ENCODE results near the gene ZPBP2.
"Not testable (repeated sequence)": the region's sequence is repeated elsewhere in the genome, so short reads cannot be mapped to it uniquely, and the experiment has no call there.

Gene ZPBP2

DNA sequence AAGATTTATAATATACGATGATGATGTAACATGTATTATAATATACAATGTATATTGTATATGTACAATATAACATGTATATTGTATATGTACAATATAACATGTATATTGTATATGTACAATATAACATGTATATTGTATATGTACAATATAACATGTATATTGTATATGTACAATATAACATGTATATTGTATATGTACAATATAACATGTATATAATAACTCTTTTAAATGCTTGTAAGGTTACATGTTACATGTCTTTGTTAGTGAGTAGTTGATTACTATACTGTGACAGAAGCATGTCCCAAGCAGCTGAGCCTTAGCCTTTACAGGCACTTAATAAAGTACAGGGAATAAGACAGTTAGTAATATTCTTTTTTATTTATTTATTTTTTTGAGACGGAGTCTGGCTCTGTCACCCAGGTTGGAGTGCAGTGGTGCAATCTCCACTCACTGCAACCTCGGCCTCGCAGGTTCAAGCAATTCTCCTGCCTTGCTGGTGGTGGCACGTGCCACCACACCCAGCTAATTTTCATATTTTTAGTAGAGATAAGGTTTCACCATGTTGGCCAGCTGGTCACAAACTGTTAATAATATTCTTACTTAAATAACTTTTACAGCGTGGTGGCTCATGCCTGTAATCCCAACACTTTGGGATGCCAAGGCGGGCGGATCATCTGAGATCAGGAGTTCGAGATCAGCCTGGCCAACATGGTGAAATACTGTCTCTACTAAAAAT is 11.9 kb upstream of the ZPBP2 start:
- DNase-seq: not testable (repeated sequence)

DNA sequence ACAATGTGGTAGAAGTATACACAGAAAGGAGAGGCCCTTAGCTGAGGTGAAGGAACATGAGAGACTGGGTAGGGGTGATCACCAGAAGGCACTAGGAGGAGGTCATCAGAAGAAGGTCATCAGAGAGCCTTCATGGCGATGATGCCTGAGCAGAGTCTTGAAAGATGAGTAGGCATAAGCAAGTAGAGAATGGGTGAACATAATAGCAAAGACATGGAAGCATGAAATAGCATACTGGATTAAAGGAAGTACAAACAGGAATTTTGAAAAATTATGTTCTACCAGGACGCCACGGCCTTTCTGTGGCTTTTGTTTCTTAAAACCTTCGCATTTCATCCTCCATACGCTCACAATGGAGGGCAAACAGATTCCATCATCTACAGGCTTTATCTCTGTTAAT is 6.8 kb upstream of the ZPBP2 start:
- no peak for DNase-seq

DNA sequence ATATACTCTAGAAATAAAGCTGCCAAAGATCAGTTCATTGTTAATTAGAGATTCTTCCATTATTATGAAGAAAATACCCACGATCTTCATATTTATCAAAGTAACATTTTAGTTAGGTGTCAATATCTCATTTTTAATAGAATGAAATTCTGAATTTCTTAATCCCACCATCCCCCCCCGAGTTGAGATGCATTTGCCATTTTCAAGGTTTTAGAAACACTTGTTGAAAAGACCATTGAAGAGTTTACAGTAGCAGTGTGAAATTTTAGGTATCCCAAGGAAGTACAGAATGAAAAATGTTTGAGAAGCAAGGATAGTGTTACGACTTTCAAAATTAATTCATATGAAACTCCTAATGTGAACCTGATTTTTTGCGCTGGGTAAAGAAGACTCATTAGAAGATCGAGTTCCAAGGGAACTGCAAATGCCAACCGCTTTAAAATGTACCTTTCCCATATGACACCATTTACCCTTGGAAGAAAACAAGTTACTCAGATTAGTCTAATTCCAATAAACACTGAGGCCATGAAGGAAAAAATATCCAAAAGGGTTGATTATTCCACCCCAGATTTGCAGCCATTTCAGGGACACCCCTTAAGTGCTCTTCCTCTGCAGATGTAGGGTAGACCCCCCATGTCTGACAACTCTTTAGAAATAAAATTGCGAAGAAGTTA is 4.6 kb upstream of the ZPBP2 start:
- DNase-seq: no peak

DNA sequence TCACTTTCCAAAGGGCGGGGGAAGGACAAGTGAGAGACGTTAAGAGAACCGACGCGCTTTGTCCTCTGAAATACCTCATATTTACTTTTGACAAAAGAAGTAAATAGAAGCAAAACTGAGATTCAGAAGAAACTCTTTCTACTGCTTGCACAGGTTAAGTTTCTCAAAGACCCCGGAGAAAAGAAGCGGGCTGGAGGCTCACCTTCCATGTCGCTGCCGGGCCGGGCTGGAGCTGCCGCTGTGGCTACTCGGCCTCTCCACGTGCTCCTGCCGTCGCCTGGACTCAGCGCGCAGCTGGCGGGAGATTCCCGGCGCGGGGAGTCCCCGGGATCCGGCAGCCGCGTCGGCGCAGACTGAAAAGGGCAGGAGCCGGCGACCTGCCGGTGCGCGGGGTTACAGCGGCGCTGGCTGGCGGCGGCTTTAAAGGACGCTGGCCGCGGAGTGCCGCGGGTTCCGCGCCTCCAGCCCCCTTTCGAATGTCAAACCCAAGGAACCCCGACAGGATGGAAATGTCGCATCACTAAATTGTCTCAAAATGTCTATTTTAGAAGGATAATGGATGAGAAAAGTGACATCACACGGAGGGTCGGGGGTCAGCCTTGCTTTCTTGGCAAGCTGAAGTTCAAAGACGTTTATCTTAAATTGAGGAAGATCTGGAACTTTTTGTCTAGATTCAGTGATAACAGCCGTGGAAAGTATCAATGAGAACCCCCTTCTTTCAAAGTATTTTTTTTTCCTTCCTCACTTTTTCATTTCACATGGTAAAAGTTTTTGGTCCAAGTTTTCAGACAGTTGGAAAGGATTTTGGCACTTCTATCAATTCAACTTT is 3.9 kb upstream of the ZPBP2 start, which contains the start of gene IKZF3:
IKZF3 (minus strand) TSS at position 395 of the 829 bp plus-strand sequence; CDS start at position 209, 186 bp downstream.
- peak; percentile 50 for DNase-seq

DNA sequence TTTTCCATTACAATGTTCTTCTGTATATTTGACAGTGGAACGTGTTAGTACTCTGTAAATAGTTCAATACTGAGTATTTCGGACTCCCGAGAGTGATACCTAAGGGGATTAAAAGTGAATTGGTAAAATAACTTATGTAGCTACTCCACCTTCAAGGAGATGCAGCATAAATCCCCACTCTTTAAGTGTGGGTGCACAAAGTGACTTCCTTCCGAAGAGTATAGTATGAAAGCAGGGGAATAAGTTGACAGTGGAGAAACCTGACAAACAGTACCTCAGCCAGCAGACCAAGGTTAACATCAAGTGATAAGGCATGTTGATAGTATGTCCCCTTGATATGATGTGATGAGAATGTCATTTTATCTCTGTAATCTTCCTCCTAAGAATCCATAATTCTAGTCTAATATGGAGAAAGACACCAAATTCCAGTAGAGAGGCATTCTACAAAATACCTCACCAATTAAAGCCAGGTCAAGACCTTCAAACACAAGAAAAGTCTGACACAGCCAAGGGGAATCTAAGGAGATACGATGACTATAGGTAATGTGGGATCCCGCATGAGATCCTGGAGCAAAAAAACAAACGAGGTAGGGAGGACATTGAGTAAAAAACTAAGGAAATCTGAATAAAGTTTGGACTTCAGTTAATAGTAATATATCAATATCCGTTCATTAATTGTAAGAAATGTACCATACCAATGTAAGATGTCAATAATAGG is 1.8 kb upstream of the ZPBP2 start:
- no peak for DNase-seq

DNA sequence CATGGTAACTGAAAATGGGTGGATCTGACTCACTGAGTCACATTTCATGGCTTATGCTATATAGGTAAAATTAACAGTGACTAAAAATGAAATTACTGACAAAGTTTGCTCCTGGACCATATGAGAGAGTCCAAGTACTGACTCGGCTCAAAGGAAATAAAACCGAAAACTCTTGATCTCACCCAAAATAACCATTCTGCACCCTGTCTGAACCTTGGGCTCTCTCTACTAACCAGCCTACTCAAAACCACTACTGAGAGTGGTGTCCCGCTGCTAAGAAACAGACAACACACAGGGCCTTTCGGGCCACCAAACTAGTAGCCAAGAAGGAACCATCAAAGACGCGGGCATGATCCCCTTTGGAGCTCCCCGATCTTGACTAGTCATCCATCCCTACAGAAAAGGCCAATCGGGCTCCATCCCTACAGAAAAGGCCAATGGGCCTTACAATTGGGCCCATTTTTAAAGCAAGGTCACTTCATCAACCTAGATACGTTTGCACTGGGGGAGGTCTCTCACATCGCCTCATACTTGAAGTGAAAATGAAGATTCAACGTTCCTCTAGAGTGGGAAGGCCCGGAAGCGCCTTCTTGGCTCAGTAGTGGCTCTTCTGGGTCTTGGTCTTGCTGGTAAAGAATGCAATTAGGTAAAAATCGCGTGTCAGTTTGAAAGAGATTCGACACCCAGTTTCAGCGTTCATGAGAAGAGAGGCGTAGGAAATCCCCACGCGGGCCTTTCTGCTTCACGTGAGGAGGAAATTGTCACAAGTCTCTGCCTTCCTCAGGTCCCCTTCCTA is 720 bp upstream of the ZPBP2 start:
- no peak for DNase-seq

DNA sequence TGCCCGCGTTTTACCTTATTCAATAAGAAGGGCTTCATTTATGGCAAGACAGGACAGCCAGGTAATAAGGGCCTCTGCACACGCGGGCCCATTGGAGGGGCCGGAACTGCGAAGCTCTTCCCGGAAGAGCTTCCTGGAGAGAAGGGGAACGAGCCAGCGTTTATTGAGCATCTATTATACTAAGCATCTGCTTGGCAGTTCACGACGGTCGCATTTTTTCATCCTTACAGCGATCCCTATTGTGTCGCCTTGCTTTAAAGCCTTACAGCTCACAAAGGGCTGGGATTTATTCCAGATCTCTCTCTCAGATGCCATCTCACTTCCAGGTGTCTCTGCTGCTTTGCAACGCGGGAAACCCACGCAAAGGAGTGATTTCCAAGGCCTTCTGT is 546 bp downstream of the ZPBP2 start:
- DNase-seq: no peak

DNA sequence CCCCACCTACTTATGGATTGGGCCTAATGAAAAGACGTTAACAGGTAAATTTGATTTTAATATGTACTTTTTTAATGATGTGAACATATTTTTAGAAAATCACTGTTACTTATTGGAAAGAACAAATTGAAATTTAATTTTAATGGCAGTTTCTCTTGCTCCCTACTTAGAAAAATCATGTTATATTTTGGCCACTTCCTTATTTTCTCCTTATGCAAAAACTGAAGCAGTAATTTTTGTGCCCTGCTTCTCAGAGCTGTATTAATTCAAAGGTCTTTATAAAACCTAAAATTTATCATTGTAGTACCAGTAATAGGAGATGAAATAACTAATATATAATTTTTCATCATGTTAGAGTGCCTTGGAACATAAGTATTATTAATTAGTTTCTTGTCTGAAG is 2.8 kb downstream of the ZPBP2 start:
- no peak for DNase-seq

DNA sequence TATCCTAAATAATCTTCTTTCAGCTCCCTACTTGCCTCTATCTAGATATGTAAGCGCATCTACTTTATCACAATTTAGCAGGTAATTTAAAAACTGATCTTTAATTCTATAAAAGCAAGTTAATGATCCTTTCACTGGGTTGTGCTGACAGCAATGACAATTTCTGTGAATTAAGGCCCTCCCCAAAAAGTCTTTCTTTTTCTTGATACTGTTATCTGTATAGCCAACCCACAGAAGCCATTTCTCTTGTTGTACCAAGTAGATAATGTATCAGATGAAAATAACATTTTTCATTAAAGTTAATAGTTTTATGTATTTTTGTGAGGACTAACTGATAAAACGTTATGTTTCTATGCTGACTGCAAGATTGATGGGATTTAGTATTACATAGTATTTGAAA is 3.8 kb downstream of the ZPBP2 start:
- DNase-seq: no peak

DNA sequence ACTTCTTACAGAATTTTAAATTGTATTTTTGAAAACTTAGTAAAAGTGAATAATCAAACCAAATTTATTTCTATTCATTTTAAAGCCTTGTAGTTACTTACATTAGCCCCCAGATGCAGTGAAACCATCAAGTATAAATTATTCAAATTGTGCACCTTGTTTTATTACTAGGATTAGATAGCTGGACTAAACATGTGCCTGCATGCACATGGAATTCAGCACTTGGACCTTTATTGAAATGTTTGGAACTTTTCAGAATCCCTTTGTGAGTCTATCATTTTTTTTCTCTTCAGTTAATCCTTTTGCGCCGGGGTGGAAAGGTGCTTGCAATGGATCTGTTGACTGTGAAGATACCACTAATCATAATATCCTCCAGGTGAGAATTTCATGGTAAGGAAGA is 4.7 kb downstream of the ZPBP2 start:
- DNase-seq: no peak

DNA sequence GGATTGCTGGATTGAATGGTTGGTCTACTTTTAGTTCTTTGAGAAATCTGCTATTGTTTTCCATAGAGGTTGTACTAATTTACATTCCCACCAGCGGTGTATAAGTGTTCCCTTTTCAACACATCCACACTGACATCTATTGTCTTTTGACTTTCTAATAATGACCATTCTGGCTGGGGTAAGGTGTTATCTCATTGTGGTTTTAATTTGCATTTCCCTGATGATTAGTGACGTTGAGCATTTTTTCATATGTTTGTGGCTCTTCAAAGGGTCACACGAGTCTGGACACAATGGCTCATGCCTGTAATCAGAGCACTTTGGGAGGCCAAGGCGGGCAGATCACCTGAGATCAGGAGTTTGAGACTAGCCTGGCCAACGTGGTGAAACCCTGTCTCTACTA is 18.1 kb downstream of the ZPBP2 start:
- DNase-seq: not testable (repeated sequence)

DNA sequence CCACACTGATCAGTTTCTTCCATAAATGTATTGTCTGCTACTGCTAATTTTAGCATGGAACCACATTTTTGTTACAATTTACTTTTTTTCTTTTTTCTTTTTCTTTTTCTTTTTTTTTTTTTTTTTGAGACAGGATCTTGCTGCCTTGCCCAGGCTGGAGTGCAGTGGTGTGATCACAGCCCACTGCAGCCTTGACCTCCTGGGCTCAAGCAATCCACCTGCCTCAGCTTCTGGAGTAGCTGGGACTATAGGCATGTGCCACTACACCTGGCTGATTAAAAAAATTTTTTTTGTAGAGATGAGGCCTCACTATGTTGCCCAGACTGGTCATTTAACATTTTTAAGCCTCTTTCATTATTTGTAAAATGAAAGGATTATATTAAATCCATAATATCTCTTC is 19.1 kb downstream of the ZPBP2 start:
- DNase-seq: no peak

DNA sequence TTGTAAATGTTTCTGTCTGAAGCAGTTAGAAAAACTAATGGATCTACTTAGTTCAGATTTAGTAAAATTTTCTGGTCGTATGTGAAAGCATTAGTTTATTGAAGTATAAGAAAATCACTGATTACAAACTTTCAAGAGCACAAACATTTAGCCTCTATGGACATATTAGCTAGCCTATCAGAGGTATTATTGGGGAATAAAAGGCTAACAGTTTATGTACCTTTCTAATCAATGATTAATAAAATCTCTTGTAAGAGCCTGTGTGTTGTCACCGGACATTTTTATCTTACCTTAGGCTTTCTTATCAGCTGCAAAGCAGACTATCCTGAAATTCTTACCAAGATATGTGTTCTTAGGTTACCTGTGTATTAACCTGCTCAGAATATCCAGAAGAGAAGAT is 21.2 kb downstream of the ZPBP2 start:
- DNase-seq: no peak

DNA sequence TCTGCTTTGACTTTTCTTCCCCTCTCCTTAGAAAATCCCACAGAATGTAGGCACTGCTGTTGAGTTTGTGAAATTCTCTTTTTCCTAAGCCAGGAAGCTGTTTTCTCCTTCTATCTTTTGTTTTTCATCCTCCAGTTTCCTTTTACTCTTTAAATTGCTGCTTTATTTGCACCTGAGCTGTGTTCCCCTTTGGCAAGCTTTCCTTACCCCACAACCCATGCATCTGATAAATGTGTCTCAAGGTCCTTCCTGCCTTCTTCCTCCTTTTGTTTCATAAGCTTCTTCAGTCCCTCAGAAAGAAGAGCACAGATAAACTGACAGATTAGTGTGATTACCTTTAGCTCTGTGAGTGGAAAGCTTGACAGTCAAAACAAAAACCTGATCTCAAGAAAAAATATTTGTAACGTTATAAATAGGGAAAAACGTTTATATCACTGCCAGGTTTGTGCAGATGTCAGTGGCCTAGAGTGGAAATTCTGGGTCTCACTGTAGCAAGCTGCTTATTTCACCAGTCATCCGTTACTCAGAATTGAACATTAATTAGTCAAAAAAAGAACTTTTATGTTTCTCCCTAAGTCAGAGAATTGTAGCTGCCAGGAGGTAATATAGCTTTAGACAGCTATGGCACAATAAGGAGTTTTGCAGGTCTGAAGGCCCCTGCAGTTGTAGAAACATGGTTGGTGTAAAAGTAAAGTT is 26.8 kb downstream of the ZPBP2 start:
- DNase-seq: no peak

DNA sequence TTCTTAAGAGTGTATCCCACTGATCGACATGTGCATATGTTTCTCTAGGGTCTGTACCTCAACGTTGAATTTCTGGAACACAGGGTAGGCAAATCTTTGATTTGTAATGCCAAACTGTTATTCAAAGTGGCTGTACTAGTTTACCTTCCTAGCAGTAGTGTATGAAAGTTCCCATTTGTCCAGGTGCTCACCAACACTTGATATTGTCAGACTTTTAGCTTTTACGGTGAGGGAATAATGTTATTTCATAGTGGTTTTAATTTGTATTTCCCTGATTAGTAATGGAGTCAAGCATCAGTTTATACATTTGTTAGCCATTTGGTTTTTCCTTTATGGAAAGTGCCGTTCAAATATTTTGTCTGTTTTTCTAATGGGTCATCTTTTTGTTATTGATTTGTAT is 30.1 kb downstream of the ZPBP2 start:
- no peak for DNase-seq

DNA sequence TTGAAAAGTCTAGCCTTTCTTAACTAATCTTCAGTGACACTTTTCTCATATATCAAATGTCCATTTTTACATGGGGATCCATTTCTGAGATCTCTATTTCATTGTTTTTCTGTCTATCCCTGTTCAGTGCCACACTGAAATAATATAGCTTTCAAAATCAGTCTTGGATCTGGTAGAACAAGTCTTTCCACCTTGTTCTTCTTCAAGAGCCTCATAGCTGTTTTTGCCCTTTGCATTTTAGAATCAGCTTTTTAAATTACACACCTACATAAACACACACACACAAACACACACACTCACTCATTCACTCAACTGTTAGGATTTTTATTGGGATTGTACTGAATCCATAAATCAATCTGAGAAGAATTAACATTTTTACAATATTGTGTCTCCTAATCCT is 31.2 kb downstream of the ZPBP2 start:
- no peak for DNase-seq

DNA sequence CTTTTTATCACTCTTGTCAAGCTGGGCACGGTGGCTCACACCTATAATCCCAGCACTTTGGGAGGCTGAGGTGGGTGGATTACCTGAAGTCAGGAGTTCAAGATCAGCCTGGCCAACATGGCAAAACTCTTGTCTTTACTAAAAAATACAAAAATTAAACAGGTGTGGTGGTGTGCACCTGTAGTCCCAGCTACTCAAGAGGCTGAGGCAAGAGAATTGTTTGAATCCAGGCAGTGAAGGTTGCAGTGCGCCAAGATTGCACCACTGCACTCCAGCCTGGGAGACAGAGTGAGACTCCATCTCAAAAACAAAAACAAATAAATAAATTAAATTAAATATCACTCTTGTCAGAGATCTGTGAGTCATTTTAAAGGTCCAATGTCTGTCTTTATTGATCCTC is 34.0 kb downstream of the ZPBP2 start:
- not testable (repeated sequence) for DNase-seq

DNA sequence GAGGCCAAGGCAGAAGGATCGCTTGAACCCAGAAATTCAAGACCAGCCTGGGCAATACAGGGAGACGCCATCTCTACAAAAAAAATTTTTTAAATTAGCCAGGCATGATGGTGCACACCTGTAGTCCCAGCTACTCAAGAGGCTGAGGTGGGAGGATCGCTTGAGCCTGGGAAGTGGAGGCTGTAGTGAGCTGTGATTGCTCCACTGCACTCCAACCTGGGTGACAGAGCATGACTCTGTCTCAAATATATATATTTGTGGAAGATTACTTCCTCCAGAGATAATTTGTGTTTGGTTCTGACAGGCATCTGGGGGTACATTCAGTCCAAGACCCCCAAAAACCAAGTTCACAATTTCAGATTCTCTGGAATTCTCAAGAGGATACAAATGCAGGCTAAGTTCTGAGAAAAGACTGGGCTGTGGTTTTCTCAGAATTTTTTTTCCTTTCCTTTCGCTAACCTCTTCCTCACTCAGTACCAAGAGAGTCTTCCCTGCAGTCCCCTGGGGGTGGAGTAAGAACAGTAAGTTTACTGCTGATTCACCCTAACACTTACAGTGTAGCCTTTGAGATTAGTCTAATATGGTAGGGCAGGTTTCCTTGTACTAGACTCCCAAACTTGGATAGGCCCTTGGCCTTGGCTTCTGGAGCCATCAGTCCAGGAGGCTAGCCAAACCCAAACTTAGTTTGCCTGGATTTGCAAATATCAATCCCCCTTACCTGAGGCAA is 35.3 kb downstream of the ZPBP2 start:
- no peak for DNase-seq

DNA sequence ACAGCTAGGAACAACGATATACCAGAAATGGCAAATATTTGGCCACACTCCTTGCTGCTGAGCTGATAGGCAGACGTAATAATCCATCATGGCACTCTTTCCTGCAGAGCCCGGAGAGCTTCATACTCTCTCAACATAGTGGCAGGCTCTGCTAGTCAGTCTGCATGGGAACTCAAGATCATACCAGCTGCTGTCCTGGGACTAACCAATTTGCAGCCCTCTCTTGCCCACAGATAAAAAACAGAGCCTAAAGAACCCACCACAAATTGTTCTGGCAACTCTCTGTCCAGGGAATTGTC is 36.9 kb downstream of the ZPBP2 start:
- DNase-seq: no peak

DNA sequence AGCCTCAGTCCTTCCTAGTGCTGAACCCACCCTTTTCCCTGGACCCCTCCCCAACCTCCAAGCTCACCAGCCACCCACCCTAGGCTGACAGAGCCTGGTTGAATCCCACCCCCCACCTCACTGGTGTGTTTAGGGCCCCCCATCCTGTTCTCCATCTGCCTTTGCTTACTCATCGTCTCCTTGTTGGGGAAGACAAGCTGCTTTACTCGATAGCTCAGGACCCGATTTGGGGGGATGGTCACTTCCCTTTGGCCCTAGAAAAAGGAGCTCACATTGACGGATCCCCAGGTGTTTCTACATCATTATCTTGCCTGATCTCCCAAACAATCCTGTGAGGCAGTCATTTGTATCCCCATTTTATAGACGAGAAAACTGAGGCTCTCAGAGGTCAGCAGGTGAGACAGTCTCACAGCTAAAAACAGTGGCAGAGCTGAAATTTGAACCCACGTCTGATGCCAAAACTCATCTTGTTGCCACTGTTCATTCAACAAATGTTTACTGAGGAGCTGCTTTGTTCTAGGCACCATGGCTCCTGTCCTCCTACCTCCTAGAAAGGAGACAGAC is 40.9 kb downstream of the ZPBP2 start:
- no peak for DNase-seq

DNA sequence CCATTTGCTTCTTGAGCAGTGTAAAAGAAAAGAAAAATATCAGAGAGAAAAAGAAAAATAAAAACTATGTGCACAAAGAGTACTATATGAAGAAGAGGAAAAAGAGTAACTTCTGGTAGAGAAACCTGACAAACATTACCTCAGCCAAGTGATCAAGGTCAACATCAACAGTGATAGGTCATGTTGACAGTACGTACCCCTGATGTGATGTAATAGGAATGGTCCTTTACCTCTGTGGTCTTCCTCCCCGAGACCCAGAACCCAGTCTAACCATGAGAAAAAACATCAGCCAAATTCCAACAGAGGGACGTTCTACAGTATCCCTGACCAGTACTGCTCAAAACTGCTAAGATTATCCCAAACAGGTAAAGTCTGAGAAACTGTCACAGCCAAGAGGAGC is 46.0 kb downstream of the ZPBP2 start:
- no peak for DNase-seq

Data from NCI-H1092 (cell line).